ENCODE data around the gene MRPS5.
"Not testable (repeated sequence)": the region's sequence is repeated elsewhere in the genome, so short reads cannot be mapped to it uniquely, and the experiment has no call there.

Gene MRPS5

DNA sequence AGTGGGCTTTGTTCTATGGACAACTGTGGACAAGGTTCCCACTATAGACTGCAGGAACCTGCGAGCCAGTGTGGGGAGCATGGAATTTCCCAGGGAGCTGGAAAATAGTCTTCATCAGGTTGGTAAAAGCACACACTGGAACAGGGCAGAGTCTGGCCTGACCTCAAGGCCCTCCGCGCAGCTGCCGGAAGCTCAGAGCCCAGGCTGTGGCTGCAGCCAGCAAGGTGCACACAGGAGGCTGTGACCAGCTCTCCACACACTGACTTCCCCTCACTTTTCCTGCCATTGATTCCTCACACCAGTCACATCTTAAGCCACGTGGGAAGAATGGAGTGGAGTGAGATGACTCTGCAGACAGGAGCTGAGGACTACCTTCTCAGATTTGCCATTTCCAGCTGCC is 77.0 kb downstream of the MRPS5 start:
- DNase-seq = no peak

DNA sequence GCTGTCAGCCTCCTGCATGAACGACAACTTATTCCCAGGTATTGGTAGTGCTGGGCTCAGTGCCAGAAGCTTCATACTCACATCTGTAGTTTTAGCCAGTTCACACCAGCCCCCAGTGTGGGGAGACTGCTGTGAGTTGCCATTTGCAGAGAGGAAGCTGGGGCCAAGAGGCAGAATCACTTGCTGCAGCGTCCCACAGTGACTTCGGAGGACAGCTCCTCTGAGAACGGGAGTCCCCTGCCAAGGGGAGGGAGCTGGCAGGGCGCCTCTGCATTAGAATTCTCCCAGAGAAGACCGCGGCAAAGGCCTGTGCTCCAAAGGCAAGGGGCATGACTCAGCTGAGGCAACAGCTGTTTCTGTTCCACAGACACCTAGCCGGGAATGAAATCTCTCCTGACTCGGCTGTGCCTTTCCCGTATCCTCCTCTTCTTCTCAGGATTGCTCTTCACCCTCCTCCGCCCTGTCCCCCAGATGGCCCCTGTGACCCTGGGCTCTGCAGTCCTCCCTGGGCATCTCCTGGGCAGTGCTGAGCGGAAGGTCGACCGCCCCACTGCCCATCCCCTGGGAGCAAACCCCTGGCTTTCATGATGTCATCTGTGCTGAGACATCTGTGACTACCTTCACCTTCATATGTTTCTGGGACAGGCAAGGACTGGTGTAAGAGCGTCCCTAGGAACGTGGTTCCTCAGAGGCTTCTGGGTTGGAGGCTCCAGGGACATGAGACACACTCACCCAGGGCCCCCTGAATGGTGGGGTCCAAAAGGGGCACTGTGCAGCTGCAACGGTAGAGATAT is 78.1 kb downstream of the MRPS5 start:
- no peak for DNase-seq

DNA sequence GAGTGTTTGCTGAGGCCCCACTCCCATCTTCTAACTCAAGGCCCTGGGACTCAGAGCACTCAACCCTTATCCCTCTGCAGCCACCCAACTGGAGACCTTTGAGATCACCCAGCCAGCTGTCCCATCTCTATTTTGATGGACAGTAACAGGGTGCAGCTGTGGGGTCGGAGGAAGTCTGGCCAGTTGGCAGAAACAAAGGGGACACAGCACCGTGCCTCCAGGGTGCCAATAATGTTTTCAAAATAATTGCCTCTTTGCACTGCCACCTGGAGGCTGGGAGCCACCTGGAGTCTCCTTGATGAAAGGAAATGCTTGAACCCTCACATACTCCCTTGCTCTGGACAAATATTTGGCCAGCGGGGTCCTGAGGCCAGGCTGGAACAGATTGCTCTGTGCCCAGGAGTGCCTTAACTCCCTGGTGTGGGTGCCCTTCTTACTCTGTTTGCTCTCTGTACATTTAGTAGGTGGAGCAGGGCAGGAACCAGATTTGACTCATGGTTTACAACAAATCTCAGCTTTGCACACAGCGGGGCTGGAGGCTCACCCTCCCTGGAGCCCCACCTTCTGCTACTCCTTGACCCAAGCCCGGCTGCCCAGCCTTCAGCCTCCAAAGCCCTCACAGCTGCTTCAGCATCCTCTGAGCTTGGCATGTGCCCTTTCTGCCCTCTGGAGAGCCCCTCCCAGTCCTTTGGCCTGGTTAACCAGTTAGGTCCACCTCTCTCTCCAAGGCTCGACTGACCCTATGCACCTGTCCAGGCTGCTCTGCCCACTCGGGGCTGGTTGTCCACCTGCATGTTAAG is 78.9 kb downstream of the MRPS5 start:
- DNase-seq = no peak

DNA sequence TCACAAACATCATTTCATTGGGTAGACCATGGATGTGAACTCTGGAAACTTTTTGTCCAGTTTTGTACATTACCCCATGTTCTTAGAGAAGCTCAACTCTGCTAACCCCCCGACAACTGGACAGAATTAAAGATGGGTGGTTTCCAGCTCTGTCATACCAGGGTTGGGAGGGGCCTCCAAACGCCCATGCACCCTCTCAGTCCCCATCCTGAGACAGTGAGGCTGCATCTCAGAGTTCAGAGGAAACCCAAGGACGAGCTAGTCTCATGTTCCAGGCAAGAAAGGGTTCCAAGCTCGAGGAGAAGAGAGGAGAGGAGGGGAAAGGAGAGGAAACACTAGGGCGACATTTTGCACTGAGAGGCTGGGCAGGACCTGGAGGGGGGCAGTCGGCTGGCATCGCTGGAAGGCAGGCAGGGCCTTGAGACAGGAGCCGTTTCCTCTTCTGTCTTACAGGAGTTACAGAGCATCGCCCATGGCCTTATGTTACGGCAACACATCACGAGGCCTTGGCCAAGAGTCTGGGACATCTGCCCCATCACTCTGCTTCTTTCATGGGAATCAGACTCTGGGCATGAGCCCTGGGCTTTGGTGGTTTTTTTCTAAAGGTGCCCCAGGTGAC is 79.7 kb downstream of the MRPS5 start:
- no peak for DNase-seq

DNA sequence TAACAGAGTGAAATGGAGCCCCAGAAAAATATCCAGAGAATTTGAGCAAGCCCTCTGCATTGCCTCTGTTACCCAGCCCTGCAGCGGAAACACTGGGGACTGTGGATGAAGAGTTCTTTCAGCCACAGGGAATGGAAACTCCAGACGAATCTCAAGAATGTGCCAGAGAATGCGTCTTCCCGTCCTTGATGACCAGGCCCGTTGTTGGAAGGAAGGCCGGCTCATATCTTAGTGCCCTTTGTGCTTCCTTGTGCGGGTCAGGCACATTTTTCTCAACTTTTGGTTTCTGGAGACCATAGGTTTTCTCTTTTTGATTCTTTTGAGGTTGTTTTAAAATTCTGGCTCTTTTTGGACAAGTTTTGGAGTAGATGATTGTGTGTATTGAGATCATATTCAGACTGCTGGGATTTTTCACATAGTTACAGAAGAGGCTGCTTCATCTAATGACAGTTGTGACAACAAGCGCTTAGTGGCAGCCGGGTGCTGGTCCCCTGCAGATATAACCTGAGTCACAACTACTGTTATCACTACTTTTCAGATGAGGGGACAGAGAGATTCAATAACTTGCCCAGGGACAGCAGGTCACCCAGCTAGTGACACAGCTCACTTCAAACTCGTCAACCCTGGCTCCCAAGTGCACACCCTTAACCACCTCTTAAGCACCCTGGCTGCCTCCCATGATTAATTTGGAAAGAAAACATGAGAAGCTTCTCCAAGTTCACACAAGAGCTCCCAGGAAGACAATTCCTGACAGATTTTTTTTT is 80.4 kb downstream of the MRPS5 start:
- DNase-seq = no peak

DNA sequence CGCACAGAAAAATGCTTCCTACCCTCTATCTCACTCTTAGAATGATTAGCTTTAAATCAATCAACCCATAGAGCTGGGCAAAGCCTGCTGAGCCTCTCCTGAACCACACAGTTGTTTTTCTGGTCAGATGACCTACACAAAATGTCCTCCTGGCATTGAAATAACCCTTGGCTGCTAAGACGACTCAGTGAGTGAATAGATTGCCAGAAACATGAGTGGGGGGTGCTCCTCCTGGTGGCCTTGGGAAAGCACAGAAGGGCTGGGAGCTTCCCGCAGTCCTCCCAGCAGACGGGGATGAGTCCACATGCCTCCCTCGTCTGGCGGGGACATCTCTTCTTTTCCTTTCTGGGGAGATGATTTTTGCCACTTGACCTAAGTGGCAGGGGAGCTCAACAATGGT is 81.2 kb downstream of the MRPS5 start:
- no peak for DNase-seq

DNA sequence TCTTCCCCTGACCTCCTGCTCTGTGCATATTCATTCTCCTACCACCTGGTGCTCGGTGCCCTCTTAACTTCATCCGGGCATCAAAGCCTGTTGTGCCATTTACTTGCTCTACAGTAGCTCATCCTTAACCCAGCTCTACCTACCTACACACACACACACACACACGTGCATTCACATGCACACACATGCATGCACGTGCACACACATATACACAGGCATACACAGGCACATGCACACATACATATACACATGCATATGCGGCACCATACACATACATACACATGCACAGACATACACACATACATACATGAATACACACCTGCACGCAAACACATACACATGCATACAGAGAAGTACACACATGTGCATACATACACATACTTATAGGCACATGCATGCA is 81.6 kb downstream of the MRPS5 start:
- no peak for DNase-seq

DNA sequence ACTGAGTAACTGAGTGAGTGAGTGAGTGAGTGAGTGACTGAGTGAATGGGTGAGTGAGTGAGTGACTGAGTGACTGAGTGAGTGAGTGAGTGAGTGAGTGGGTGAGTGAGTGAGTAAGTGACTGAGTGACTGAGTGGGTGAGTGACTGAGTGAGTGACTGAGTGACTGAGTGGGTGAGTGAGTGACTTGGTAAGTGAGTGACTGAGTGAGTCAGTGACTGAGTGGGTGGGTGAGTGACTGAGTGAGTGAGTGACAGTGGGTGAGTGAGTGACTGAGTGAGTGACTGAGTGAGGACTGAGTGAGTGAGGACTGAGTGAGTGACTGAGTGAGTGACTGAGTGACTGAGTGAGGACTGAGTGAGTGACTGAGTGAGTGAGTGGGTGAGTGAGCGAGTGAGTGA is 82.2 kb downstream of the MRPS5 start:
- no peak for DNase-seq

DNA sequence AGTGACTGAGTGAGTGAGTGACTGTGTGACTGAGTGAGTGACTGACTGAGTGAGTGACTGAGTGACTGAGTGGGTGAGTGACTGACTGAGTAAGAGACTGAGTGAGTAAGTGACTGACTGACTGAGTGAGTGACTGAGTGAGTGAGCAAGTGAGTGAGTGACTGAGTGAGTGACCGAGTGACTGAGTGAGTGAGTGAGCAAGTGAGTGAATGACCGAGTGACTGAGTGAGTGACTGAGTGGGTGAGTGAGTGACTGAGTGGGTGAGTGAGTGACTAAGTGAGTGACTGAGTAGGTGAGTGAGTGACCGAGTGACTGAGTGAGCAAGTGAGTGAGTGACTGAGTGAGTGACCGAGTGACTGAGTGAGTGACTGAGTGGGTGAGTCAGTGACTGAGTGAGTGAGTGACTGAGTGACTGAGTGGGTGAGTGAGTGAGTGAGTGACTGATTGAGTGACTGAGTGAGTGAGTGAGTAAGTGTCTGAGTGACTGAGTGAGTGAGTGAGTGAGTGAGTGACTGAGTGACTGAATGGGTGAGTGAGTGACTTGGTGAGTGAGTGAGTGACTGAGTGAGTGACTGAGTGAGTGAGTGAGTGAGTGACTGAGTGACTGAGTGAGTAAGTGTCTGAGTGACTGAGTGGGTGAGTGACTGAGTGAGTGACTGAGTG is 82.8 kb downstream of the MRPS5 start:
- DNase-seq = no peak

DNA sequence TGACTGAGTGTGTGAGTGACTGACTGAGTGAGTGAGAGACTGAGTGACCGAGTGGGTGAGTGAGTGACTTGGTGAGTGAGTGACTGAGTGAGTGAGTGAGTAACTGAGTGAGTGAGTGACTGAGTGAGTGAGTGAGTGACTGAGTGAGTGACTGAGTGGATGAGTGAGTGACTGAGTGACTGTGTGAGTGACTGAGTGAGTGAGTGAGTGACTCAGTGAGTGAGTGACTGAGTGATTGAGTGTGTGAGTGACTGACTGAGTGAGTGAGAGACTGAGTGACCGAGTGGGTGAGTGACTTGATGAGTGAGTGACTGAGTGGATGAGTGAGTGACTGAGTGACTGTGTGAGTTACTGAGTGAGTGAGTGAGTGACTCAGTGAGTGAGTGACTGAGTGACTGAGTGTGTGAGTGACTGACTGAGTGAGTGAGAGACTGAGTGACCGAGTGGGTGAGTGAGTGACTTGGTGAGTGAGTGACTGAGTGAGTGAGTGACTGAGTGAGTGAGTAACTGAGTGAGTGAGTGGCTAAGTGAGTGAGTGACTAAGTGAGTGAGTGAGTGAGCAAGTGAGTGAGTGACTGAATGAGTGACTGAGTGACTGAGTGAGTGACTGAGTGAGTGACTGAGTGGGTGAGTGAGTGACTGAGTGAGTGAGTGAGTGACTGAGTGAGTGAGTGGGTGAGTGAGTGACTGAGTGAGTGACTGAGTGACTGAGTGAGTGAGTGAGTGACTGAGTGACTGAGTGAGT is 83.6 kb downstream of the MRPS5 start:
- not testable (repeated sequence) for DNase-seq

DNA sequence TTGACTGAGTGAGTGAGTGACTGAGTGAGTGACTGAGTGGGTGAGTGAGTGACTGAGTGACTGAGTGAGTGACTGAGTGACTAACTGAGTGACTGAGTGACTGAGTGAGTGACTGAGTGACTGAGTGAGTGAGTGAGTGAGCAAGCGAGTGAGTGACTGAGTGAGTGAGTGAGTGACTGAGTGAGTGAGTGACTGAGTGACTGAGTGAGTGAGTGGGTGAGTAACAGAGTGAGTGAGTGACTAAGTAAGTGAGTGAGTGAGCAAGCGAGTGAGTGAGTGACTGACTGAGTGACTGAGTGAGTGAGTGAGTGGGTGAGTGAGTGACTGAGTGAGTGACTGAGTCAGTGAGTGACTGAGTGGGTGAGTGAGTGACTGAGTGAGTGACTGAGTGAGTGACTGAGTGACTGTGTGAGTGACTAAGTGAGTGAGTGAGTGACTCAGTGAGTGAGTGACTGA is 84.2 kb downstream of the MRPS5 start:
- DNase-seq = no peak

DNA sequence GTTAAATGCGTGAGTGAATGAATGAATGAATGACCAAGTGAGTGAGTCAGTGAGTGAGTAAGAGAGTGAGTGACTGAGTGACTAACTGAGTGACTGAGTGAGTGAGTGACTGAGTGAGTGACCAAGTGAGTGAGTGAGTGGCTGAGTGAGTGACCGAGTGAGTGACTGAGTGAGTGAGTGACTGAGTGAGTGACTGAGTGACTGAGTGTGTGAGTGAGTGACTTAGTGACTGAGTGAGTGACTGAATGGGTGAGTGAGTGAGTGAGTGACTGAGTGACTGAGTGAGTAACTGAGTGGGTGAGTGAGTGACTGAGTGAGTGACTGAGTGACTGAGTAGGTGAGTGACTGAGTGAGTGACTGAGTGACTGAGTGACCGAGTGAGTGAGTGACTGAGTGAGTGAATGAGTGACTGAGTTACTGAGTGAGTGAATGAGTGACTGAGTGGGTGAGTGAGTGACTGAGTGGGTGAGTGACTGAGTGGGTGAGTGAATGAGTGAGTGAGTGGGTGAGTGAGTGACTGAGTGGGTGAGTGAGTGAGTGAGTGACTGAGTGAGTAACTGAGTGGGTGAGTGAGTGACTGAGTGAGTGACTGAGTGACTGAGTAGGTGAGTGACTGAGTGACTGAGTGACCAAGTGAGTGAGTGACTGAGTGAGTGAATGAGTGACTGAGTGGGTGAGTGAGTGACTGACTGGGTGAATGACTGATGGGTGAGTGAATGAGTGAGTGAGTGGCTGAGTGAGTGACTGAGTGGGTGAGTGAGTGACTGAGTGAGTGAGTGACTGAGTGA is 84.8 kb downstream of the MRPS5 start:
- DNase-seq = no peak
